ENCODE measurements around the gene GBP5. TPM values are rescaled to one million over a fixed set of nuclear protein-coding genes. Genes with fewer than 3 reads are reported as not detected.
"Not testable (repeated sequence)": the region's sequence is repeated elsewhere in the genome, so short reads cannot be mapped to it uniquely, and the experiment has no call there.

Gene GBP5
- polyA plus RNA-seq, 1 donor from 2014 or later = 8.9 TPM

DNA sequence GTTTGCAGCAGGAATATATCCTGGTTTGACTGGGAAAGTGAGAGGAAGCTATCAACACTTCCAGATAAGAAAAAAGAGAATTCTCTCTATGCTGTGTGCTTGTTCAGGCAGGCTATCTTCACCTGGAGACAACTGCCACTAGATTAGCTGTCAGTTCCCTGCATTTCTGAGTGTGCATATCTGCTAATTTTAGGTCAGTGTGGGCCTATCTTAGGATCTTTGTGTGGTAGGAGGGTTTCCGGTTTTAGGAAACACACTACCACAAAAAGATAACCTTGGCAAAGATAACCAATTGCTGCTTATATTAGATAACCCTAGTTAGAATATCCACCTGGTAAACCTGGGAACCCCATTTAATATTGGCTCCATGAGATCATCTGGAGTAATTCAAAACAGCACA is 22.5 kb upstream of the GBP5 start:
- Mint-ChIP-seq H3K27me3 (peaks cover 1% of the 10 kb centered on the region), H3K4me3 (no peak overlapping the region), H3K27ac (no peak overlapping the region), H3K9me3 (peaks cover 0 to 11% (median 2%) of the 10 kb centered on the region in 3 donors), H3K4me1 (peaks cover 0 to 6% (median 4%) of the 10 kb centered on the region in 3 donors), H3K36me3 (peaks cover 17% of the 10 kb centered on the region)

- H3K36me3 Mint-ChIP-seq = peaks cover 17% of the 10 kb centered on the region
- peaks cover 15 to 18% (median 16%) of the 10 kb centered on the region in 3 donors for H3K4me1 Mint-ChIP-seq
- H3K4me3 Mint-ChIP-seq = no peak overlapping the region
- peak overlapping the region in 1 of 3 donors; percentile 40 for H3K27ac Mint-ChIP-seq
- H3K9me3 Mint-ChIP-seq = peaks cover 0 to 11% (median 2%) of the 10 kb centered on the region in 3 donors
- H3K27me3 Mint-ChIP-seq = peaks cover 1% of the 10 kb centered on the region
These were observed 18.6 kb upstream of the GBP5 start for GRCh38 chr1:89291276-89291675.

- H3K27ac Mint-ChIP-seq = peak overlapping the region in 1 of 3 donors; percentile 48
- H3K4me1 Mint-ChIP-seq = peaks cover 21 to 22% (median 22%) of the 10 kb centered on the region in 3 donors
- H3K27me3 Mint-ChIP-seq = no peaks in the 10 kb centered on the region
- peaks cover under 1 to 15% (median 5%) of the 10 kb centered on the region in 3 donors for H3K9me3 Mint-ChIP-seq
- peaks cover 10% of the 10 kb centered on the region for H3K36me3 Mint-ChIP-seq
- peak overlapping the region in 1 of 4 donors; percentile 38 for H3K4me3 Mint-ChIP-seq
These were observed 15.3 kb upstream of the GBP5 start for GRCh38 chr1:89288051-89288340.

DNA sequence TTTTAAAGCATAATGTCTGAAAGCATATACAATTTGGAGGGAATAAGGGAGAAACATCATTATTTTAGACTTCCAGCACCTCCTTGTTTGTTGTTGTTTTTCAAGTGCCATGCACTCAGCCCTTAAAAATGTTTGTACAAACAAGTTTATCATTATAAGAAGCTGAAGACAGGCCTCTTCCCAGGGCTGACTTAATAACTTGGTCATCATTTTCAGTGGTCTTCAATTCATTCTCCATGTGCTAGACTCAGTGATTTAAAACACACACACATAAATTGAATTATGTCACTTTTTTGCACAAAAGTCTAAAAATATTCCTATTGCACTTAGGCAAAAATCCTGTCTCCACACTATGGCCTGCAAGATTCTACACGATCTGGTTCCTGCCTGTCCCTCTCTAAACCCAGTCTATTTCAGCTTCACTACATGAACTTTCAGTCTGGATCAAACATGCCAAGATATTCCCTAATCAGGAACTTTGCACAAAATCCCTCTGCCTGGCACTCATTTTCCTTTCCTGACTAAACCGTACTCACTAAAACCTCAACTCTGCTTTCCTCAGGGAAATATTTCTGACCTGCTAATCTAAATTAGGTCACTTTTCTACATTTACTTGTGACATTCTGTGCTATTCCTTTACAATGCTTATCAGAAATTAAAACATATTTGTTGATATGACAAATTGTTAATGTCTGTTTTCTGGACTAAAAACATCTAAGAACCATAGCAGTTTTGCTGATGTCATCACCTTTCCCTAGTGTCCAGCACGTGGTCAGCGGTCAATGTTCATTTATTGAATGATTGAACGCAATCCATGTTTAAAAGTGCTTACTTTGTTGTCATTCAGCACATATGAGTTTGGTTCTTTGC is 14.8 kb upstream of the GBP5 start:
- Mint-ChIP-seq H3K9me3 (peaks cover 0 to 10% (median 5%) of the 10 kb centered on the region in 3 donors), H3K27ac (peak overlapping the region; percentile 34 to 80 (median 48)), H3K4me3 (peak overlapping the region in 3 of 4 donors; percentile 69 to 82 (median 82)), H3K27me3 (no peaks in the 10 kb centered on the region), H3K36me3 (peaks cover 8% of the 10 kb centered on the region), H3K4me1 (peaks cover 21 to 22% (median 22%) of the 10 kb centered on the region in 3 donors)

GRCh38 chr1:89286549-89287180 is 14.0 kb upstream of the GBP5 start:
- Mint-ChIP-seq H3K27ac (peak overlapping the region; percentile 10 to 80 (median 34)), H3K4me3 (peak overlapping the region; percentile 65 to 82 (median 76)), H3K4me1 (peaks cover 21 to 22% (median 22%) of the 10 kb centered on the region in 3 donors), H3K9me3 (peaks cover 0 to 6% (median 5%) of the 10 kb centered on the region in 3 donors), H3K36me3 (peaks cover 6% of the 10 kb centered on the region), H3K27me3 (no peaks in the 10 kb centered on the region)

GRCh38 chr1:89285745-89286380 is 13.2 kb upstream of the GBP5 start:
- Mint-ChIP-seq H3K9me3 (peaks cover 0 to 6% (median 5%) of the 10 kb centered on the region in 3 donors), H3K27ac (peak overlapping the region in 1 of 3 donors; percentile 10), H3K27me3 (no peaks in the 10 kb centered on the region), H3K4me1 (peaks cover 21 to 22% (median 22%) of the 10 kb centered on the region in 3 donors), H3K36me3 (peaks cover 4% of the 10 kb centered on the region), H3K4me3 (peak overlapping the region in 2 of 4 donors; percentile 82)

- H3K27ac Mint-ChIP-seq, H3K9me3 Mint-ChIP-seq, H3K4me3 Mint-ChIP-seq, H3K27me3 Mint-ChIP-seq, H3K36me3 Mint-ChIP-seq: not testable (repeated sequence)
- H3K4me1 Mint-ChIP-seq = peaks cover 21 to 22% (median 22%) of the 10 kb centered on the region in 3 donors
These were observed 11.6 kb upstream of the GBP5 start for GRCh38 chr1:89284078-89284763.

DNA sequence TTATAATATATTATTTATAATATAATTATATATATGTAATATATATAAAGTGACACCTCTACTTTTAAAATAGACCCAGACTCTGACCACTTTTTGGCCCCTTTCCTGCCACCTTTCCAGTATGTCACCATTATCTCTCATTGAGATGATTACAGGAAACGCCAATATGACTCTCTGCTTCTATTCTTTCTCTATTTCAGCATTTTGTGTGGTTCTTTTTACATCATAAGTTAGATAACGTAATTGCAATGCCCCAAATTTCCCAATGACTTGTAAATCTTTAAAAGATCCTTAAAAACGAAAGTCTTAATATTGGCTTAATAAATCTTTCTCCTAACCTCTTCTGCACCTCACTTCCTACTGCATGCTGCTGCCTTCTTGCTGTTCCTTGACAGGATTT is 8.1 kb upstream of the GBP5 start:
- Mint-ChIP-seq H3K27me3 (no peaks in the 10 kb centered on the region), H3K9me3 (peaks cover 0 to 6% (median 5%) of the 10 kb centered on the region in 3 donors), H3K27ac (no peak overlapping the region), H3K36me3 (peaks cover 2% of the 10 kb centered on the region), H3K4me1 (peaks cover 4 to 13% (median 9%) of the 10 kb centered on the region in 3 donors), H3K4me3 (no peak overlapping the region)

DNA sequence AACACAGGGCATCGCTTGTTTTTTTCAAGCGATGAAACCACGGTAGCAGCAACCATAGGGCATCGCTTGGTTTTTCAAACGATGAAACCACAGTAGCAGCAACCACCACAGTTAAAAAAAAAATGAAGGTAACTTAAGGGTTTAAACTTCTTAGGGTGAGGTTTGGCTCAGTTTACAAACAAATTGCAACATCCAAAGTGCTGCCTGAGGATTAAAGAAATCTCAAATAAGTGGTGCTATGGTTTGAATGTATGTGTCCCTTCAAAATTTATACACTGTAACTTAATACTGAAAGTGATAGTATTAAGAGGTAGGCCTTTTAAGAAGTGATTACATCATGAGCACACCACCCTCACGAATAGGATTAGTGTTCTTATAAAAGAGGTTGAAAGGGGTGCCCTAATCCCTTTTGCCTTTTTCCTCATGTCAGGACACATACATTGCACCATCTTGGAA is 6.4 kb upstream of the GBP5 start:
- Mint-ChIP-seq H3K27ac (no peak overlapping the region), H3K9me3 (peaks cover 0 to 3% (median 0%) of the 10 kb centered on the region in 3 donors), H3K36me3 (no peaks in the 10 kb centered on the region), H3K4me1 (peaks cover 6 to 18% (median 11%) of the 10 kb centered on the region in 3 donors), H3K27me3 (no peaks in the 10 kb centered on the region), H3K4me3 (no peak overlapping the region)

DNA sequence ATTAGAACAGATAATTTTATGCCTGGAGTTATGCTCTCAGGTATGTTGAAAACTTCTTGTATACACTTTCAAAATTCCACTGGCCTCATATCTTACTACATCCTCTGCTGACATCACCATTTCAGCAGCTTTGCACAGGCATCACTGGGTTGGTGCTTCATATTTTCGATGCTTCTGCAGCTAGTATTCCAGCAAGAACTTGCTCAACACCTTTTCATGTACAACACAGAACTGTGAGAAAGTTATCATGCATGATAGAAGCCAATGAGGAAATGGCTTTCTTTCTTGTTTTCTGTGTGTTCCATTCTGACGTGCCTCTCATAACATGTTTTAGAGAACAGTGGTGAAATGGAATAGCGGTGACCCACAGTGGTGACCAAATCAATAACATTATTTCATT is 5.1 kb upstream of the GBP5 start:
- Mint-ChIP-seq H3K27ac (no peak overlapping the region), H3K4me3 (no peak overlapping the region), H3K4me1 (peaks cover 6 to 21% (median 11%) of the 10 kb centered on the region in 3 donors), H3K27me3 (no peaks in the 10 kb centered on the region), H3K9me3 (peaks cover 0 to 3% (median 1%) of the 10 kb centered on the region in 3 donors), H3K36me3 (no peaks in the 10 kb centered on the region)

DNA sequence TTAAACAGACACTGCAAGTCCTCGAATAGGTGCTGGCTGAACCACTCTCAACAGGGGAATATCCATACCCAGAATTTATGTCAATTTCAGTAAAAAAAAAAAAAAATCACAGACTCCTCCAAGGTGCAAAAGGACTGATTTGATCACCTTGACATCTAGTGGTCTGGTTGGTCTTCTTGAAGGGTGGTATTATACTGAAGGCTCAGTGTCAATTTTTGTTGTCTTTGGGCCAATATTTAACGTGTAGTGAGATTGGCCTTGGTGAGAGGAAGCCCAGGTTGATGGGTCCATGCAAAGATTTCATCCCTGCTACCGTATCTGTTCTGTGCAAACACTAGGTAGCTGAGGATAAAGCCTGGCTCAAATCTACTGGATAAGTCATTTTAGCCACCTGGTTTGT is 4.0 kb upstream of the GBP5 start:
- H3K27ac Mint-ChIP-seq = peak overlapping the region in 1 of 3 donors; percentile 13
- H3K9me3 Mint-ChIP-seq = peaks cover 0 to 3% (median 1%) of the 10 kb centered on the region in 3 donors
- no peaks in the 10 kb centered on the region for H3K27me3 Mint-ChIP-seq
- no peaks in the 10 kb centered on the region for H3K36me3 Mint-ChIP-seq
- peaks cover 9 to 29% (median 20%) of the 10 kb centered on the region in 3 donors for H3K4me1 Mint-ChIP-seq
- H3K4me3 Mint-ChIP-seq = no peak overlapping the region

GRCh38 chr1:89274411-89274857 is 1.8 kb upstream of the GBP5 start:
- Mint-ChIP-seq H3K4me3 (peak overlapping the region; percentile 68 to 83 (median 72)), H3K9me3 (peaks cover 0 to 3% (median 1%) of the 10 kb centered on the region in 3 donors), H3K36me3 (peaks cover 2% of the 10 kb centered on the region), H3K27ac (peak overlapping the region; percentile 27 to 79 (median 70)), H3K4me1 (peaks cover 24 to 44% (median 32%) of the 10 kb centered on the region in 3 donors), H3K27me3 (no peaks in the 10 kb centered on the region)

- peak overlapping the region in 3 of 4 donors; percentile 95 to 100 (median 99) for H3K4me3 Mint-ChIP-seq
- peaks cover 24 to 40% (median 36%) of the 10 kb centered on the region in 3 donors for H3K4me1 Mint-ChIP-seq
- H3K27me3 Mint-ChIP-seq = no peaks in the 10 kb centered on the region
- peaks cover 2% of the 10 kb centered on the region for H3K36me3 Mint-ChIP-seq
- H3K27ac Mint-ChIP-seq = peak overlapping the region; percentile 74 to 95 (median 93)
- peaks cover 0 to 3% (median 1%) of the 10 kb centered on the region in 3 donors for H3K9me3 Mint-ChIP-seq
These were observed 691 bp upstream of the GBP5 start for GRCh38 chr1:89273324-89273778.
